ENCODE data around the gene HSPA4L. TPM values are rescaled to one million over a fixed set of nuclear protein-coding genes. Genes with fewer than 3 reads are reported as not detected.

Gene HSPA4L
- total RNA-seq, 1 donor: 4.0 TPM

DNA sequence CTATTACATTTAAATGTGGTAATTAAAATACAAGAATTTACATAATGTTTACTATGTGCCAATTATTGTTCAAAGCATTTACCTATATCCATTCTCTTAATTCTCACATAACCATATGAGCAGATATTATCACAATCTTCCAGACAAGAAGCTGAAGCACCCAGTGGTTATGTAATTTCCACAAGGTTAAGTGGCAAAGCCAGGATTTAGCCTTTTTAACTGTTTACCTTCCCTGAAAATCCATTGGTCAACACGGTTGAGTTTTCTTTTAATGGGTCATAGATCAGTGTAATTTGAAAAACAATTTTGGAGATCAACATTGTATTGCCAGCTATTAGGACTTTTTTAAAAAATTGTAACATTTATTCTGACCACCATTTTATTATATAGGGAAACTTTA lies 11.4 kb downstream of the HSPA4L start:
- Histone ChIP-seq H2AFZ (ENCODE audit: low read length) (no peak overlapping the region), H3K79me2 (ENCODE audit: insufficient read depth, low read length) (no peaks in the 10 kb centered on the region), H4K20me1 (ENCODE audit: insufficient read depth, low read length) (no peaks in the 10 kb centered on the region), H3K4me1 (ENCODE audit: insufficient read depth, low read length) (no peaks in the 10 kb centered on the region), H3K4me3 (ENCODE audit: insufficient read depth, low read length) (no peak overlapping the region), H3K4me2 (ENCODE audit: insufficient read depth, low read length) (no peak overlapping the region), H3K9me3 (ENCODE audit: low read depth, low read length) (no peaks in the 10 kb centered on the region), H3K27ac (ENCODE audit: low read depth, low read length) (no peak overlapping the region), H3K36me3 (ENCODE audit: insufficient read depth, low read length) (no peaks in the 10 kb centered on the region), H3K27me3 (ENCODE audit: insufficient read depth, low read length) (peaks cover 3% of the 10 kb centered on the region)
- TF ChIP-seq, protein P1, sequence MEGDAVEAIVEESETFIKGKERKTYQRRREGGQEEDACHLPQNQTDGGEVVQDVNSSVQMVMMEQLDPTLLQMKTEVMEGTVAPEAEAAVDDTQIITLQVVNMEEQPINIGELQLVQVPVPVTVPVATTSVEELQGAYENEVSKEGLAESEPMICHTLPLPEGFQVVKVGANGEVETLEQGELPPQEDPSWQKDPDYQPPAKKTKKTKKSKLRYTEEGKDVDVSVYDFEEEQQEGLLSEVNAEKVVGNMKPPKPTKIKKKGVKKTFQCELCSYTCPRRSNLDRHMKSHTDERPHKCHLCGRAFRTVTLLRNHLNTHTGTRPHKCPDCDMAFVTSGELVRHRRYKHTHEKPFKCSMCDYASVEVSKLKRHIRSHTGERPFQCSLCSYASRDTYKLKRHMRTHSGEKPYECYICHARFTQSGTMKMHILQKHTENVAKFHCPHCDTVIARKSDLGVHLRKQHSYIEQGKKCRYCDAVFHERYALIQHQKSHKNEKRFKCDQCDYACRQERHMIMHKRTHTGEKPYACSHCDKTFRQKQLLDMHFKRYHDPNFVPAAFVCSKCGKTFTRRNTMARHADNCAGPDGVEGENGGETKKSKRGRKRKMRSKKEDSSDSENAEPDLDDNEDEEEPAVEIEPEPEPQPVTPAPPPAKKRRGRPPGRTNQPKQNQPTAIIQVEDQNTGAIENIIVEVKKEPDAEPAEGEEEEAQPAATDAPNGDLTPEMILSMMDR (IDR thresholded peaks at IDR 0.05; ENCODE audit: extremely low read depth, low read depth, low read length): no peak
- DNase-seq (ENCODE audit: insufficient read length, low spot score, missing footprints): no peak

DNA sequence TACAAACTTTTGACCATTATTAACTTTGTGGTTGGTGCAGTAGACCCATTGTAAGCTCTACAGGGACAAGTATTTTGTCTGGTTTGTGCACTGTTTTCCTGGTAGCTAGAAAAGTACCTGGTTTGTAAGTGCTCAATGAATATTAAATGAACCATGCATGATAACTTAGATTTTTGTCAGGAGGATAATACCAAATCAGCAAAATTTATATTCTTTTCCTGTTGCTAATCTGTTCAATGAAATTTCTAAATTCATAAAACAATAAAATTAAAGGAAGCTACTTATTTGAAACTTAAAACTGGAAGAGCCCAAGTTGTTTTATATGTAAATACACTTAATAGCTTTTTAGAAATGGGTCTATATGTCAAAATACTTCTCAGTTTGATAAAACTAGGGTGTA lies 17.6 kb downstream of the HSPA4L start:
- TF ChIP-seq, protein P1 (IDR thresholded peaks at IDR 0.05; ENCODE audit: extremely low read depth, low read depth, low read length): no peak
- H3K4me2 ChIP-seq (ENCODE audit: insufficient read depth, low read length): no peak overlapping the region
- H3K27me3 ChIP-seq (ENCODE audit: insufficient read depth, low read length): no peaks in the 10 kb centered on the region
- no peaks in the 10 kb centered on the region for H3K79me2 ChIP-seq (ENCODE audit: insufficient read depth, low read length)
- no peak overlapping the region for H3K4me3 ChIP-seq (ENCODE audit: insufficient read depth, low read length)
- no peak for DNase-seq (ENCODE audit: insufficient read length, low spot score, missing footprints)
- H3K4me1 ChIP-seq (ENCODE audit: insufficient read depth, low read length): no peaks in the 10 kb centered on the region
- H3K9me3 ChIP-seq (ENCODE audit: low read depth, low read length): no peaks in the 10 kb centered on the region
- no peak overlapping the region for H2AFZ ChIP-seq (ENCODE audit: low read length)
- no peak overlapping the region for H3K27ac ChIP-seq (ENCODE audit: low read depth, low read length)
- H4K20me1 ChIP-seq (ENCODE audit: insufficient read depth, low read length): no peaks in the 10 kb centered on the region
- no peaks in the 10 kb centered on the region for H3K36me3 ChIP-seq (ENCODE audit: insufficient read depth, low read length)

DNA sequence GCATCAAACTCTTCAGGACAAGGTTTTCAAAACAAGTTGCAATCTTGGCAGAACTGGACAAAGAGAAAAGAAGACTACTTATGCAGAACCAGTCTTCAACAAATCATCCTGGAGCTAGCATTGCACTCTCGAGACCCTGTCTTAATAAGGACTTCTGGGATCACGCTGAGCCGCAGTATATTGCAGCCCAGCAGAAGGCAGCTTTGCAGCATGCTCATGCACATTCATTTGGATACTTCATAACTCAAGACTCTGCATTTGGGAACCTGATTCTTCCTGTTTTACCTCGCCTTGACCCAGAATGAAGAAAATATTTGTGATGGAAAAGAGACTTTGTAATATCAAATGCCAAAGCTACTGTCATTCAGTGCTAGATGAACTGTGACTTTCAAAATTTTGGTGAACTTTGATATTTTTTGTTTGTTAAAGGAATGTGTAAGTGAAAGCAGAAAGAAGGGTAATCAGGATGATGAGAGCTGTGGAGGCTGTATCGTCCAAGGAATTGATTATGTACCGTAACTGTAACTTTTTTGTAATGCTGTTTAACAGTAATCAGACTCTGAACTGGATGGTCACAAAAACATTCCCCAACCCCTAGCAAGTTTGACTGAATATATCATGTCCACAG lies 27.2 kb downstream of the HSPA4L start:
- H3K36me3 ChIP-seq (ENCODE audit: insufficient read depth, low read length): no peaks in the 10 kb centered on the region
- no peaks in the 10 kb centered on the region for H3K9me3 ChIP-seq (ENCODE audit: low read depth, low read length)
- DNase-seq (ENCODE audit: insufficient read length, low spot score, missing footprints): no peak
- no peaks in the 10 kb centered on the region for H3K27me3 ChIP-seq (ENCODE audit: insufficient read depth, low read length)
- no peaks in the 10 kb centered on the region for H4K20me1 ChIP-seq (ENCODE audit: insufficient read depth, low read length)
- TF ChIP-seq, protein P1 (IDR thresholded peaks at IDR 0.05; ENCODE audit: extremely low read depth, low read depth, low read length): peak; percentile 30
- H3K4me1 ChIP-seq (ENCODE audit: insufficient read depth, low read length): no peaks in the 10 kb centered on the region
- peak overlapping the region; percentile 17 for H2AFZ ChIP-seq (ENCODE audit: low read length)
- H3K79me2 ChIP-seq (ENCODE audit: insufficient read depth, low read length): no peaks in the 10 kb centered on the region
- no peak overlapping the region for H3K27ac ChIP-seq (ENCODE audit: low read depth, low read length)
- H3K4me3 ChIP-seq (ENCODE audit: insufficient read depth, low read length): no peak overlapping the region
- no peak overlapping the region for H3K4me2 ChIP-seq (ENCODE audit: insufficient read depth, low read length)

DNA sequence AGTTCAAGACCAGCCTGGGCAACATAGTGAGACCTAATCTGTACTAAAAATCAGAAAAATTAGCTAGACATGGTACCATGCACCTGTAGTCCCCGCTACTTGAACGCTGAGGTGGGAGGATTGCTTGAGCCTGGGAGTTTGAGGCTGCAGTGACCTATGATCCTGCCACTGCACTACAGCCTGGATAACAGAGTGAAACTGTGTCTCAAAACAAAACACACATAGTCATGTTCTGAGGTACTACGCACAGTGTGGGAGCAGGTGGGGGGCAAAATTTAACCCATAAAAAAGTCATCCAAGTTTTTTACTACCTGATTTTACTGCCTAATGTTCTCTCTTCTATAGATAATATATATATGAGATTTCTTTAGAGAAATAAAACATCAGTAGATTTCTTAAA lies 28.4 kb downstream of the HSPA4L start:
- Histone ChIP-seq H3K27ac (ENCODE audit: low read depth, low read length) (no peak overlapping the region), H4K20me1 (ENCODE audit: insufficient read depth, low read length) (no peaks in the 10 kb centered on the region), H3K36me3 (ENCODE audit: insufficient read depth, low read length) (no peaks in the 10 kb centered on the region), H3K4me3 (ENCODE audit: insufficient read depth, low read length) (no peak overlapping the region), H3K27me3 (ENCODE audit: insufficient read depth, low read length) (no peaks in the 10 kb centered on the region), H3K79me2 (ENCODE audit: insufficient read depth, low read length) (no peaks in the 10 kb centered on the region), H2AFZ (ENCODE audit: low read length) (no peak overlapping the region), H3K9me3 (ENCODE audit: low read depth, low read length) (no peaks in the 10 kb centered on the region), H3K4me1 (ENCODE audit: insufficient read depth, low read length) (no peaks in the 10 kb centered on the region), H3K4me2 (ENCODE audit: insufficient read depth, low read length) (no peak overlapping the region)
- no peak for DNase-seq (ENCODE audit: insufficient read length, low spot score, missing footprints)
- TF ChIP-seq, protein P1 (IDR thresholded peaks at IDR 0.05; ENCODE audit: extremely low read depth, low read depth, low read length): no peak
